ENCODE data around the gene NOPCHAP1.

Gene NOPCHAP1

GRCh38 chr12:105025890-105026289 lies 39.8 kb downstream of the NOPCHAP1 start:
- no peak for DNase-seq

GRCh38 chr12:105026411-105026810 lies 40.3 kb downstream of the NOPCHAP1 start:
- DNase-seq = no peak

GRCh38 chr12:105030820-105031807 lies 45.0 kb downstream of the NOPCHAP1 start:
- peak; percentile 44 for DNase-seq

DNA sequence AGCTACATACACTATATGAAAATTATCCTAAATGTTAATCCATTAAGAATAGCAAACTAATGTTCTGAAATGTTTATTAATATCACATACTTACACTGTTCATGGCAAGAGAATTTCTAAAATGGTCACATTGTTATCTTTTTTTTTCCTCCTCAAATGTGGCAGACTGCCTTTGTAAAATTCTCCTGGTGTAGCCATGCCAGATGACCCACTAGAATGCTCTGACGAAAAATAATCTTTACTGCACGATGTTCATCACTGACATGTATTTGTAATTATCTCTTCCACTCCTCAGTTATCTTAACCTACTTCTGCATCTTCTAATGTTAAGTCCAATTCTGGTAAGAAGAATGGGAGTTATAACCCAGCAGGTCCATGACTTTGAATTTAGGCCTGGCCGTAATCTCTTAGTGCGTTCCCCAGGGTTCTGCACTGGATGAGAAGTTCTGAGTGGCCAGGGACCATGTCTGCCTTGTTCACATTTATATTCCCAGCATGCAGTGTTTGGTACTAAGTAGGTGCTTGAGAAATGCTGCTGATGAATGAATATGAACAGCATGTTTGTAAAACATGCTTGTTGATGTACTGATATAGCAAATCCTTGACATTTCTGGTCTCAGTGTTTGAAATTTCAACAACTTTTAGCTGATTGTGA lies 46.7 kb downstream of the NOPCHAP1 start:
- no peak for DNase-seq

DNA sequence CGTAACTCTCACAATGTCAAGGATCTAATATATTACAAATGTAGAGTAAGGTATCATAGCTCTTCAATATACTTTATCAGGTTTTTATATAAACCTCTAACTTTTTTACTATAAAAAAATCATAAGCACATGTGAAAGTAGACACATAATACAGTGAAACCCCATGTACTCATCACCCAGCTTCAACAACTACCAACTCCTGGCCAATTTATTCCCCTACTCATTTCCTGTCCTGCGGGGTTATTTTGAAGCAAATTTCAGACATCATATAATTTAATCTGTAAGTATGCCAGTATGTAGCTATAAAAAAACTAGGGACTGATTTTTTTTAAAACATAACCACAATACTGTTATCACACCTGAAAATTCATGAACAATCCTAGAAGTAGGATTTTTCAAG lies 47.7 kb downstream of the NOPCHAP1 start:
- no peak for DNase-seq
